ENCODE results near the gene NLRP5. TPM values are rescaled to one million over a fixed set of nuclear protein-coding genes. Genes with fewer than 3 reads are reported as not detected.
"Not testable (repeated sequence)": the region's sequence is repeated elsewhere in the genome, so short reads cannot be mapped to it uniquely, and the experiment has no call there.

The NLRP5 gene
- total RNA-seq, 1 experiment from 2014 or later, result not detected

GRCh38 chr19:56019325-56019724 is 32.8 kb downstream of the NLRP5 start:
- H3K4me3 ChIP-seq (ENCODE audit: insufficient read depth, low read depth, low read length); H3K27me3 ChIP-seq (ENCODE audit: control insufficient read depth, insufficient read depth, low read length); DNase-seq: not testable (repeated sequence)

GRCh38 chr19:56020355-56020975 is 33.9 kb downstream of the NLRP5 start:
- not testable (repeated sequence) for H3K4me3 ChIP-seq (ENCODE audit: insufficient read depth, low read depth, low read length); H3K27me3 ChIP-seq (ENCODE audit: control insufficient read depth, insufficient read depth, low read length); DNase-seq; H3K36me3 ChIP-seq (replicated peaks; ENCODE audit: control insufficient read depth, insufficient read depth, low read length)

More at GRCh38 chr19:56019325-56019724, 32.8 kb downstream of the NLRP5 start:
- not testable (repeated sequence) for H3K36me3 ChIP-seq (replicated peaks; ENCODE audit: control insufficient read depth, insufficient read depth, low read length)

GRCh38 chr19:56026769-56027168 is 40.2 kb downstream of the NLRP5 start:
- H3K4me3 ChIP-seq (ENCODE audit: insufficient read depth, low read depth, low read length), result no peak overlapping the region
- DNase-seq, result no peak
- no peaks in the 10 kb centered on the region for H3K27me3 ChIP-seq (ENCODE audit: control insufficient read depth, insufficient read depth, low read length)
- H3K36me3 ChIP-seq (replicated peaks; ENCODE audit: control insufficient read depth, insufficient read depth, low read length), result no peaks in the 10 kb centered on the region

- Histone ChIP-seq H3K4me3 (ENCODE audit: insufficient read depth, low read depth, low read length) (no peak overlapping the region), H3K27me3 (ENCODE audit: control insufficient read depth, insufficient read depth, low read length) (no peaks in the 10 kb centered on the region), H3K36me3 (replicated peaks; ENCODE audit: control insufficient read depth, insufficient read depth, low read length) (no peaks in the 10 kb centered on the region)
- no peak for DNase-seq
Observed at GRCh38 chr19:56053596-56053995, 67.0 kb downstream of the NLRP5 start.

- H3K4me3 ChIP-seq (ENCODE audit: insufficient read depth, low read depth, low read length), result peak overlapping the region; percentile 16; the same call in 1 of the 2 replicates
- peaks cover 2% of the 10 kb centered on the region; the same call in 1 of the 2 replicates for H3K27me3 ChIP-seq (ENCODE audit: control insufficient read depth, insufficient read depth, low read length)
- peak; percentile 95 for DNase-seq
- no peaks in the 10 kb centered on the region for H3K36me3 ChIP-seq (replicated peaks; ENCODE audit: control insufficient read depth, insufficient read depth, low read length)
Observed at GRCh38 chr19:56066152-56067023, 79.8 kb downstream of the NLRP5 start.

GRCh38 chr19:56069642-56070041 is 83.1 kb downstream of the NLRP5 start:
- no peaks in the 10 kb centered on the region for H3K36me3 ChIP-seq (replicated peaks; ENCODE audit: control insufficient read depth, insufficient read depth, low read length)
- no peak for DNase-seq

GRCh38 chr19:56071151-56071550 is 84.6 kb downstream of the NLRP5 start:
- peaks cover 2% of the 10 kb centered on the region; the same call in 1 of the 2 replicates for H3K27me3 ChIP-seq (ENCODE audit: control insufficient read depth, insufficient read depth, low read length)
- H3K36me3 ChIP-seq (replicated peaks; ENCODE audit: control insufficient read depth, insufficient read depth, low read length), result no peaks in the 10 kb centered on the region
- H3K4me3 ChIP-seq (ENCODE audit: insufficient read depth, low read depth, low read length), result no peak overlapping the region
- DNase-seq, result peak; percentile 58

More at GRCh38 chr19:56069642-56070041, 83.1 kb downstream of the NLRP5 start:
- Histone ChIP-seq H3K27me3 (ENCODE audit: control insufficient read depth, insufficient read depth, low read length) (peaks cover 2% of the 10 kb centered on the region; the same call in 1 of the 2 replicates), H3K4me3 (ENCODE audit: insufficient read depth, low read depth, low read length) (no peak overlapping the region)

- DNase-seq, result peak; percentile 79
- no peak overlapping the region for H3K4me3 ChIP-seq (ENCODE audit: insufficient read depth, low read depth, low read length)
- H3K27me3 ChIP-seq (ENCODE audit: control insufficient read depth, insufficient read depth, low read length), result no peaks in the 10 kb centered on the region
- no peaks in the 10 kb centered on the region for H3K36me3 ChIP-seq (replicated peaks; ENCODE audit: control insufficient read depth, insufficient read depth, low read length)
Observed at GRCh38 chr19:56076498-56076897, 89.9 kb downstream of the NLRP5 start.

GRCh38 chr19:56079609-56080008 is 93.0 kb downstream of the NLRP5 start:
- no peak for DNase-seq
- H3K36me3 ChIP-seq (replicated peaks; ENCODE audit: control insufficient read depth, insufficient read depth, low read length), result no peaks in the 10 kb centered on the region
- no peak overlapping the region for H3K4me3 ChIP-seq (ENCODE audit: insufficient read depth, low read depth, low read length)
- H3K27me3 ChIP-seq (ENCODE audit: control insufficient read depth, insufficient read depth, low read length), result no peaks in the 10 kb centered on the region

DNA sequence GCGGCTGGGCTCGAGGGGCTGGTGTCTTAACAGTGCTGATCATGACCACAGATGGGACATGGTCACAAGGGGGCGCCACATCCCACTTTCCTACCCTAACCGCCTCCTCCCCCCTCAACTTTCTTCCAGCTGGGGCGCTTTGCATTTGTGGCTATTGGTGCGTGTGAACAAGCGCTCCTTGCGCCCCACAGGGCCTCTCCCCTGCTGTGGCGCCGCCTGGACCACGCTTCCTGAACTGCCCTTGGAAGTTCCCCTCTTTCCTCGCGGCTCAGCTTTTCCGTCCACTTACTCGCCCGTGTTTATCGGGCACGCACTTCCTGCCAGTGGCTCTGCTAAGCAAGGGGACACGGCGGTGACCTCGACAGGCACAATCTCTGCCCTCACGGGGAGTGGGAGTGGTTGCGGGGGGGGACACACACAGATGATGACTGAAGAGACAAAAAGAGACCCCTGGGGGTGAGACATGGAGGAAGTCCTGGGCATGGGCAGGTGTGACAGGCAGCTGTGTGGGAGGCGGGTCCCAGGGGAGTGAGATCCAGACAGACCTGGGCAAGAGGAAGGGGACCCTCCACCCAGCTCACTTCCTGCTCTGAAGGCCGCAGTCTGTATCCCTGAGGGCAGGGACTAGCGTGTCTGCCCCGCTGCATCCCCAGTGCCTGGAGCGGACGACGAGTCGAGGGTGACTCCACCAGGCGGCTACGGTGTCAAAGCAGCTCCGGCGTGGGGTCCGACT is 94.3 kb downstream of the NLRP5 start:
- Histone ChIP-seq H3K4me3 (ENCODE audit: insufficient read depth, low read depth, low read length) (peak overlapping the region; percentile 44), H3K36me3 (replicated peaks; ENCODE audit: control insufficient read depth, insufficient read depth, low read length) (no peaks in the 10 kb centered on the region; the same call in 1 of the 2 replicates), H3K27me3 (ENCODE audit: control insufficient read depth, insufficient read depth, low read length) (no peaks in the 10 kb centered on the region)
- DNase-seq, result peak; percentile 97

GRCh38 chr19:56083668-56084067 is 97.1 kb downstream of the NLRP5 start:
- no peaks in the 10 kb centered on the region; the same call in 1 of the 2 replicates for H3K36me3 ChIP-seq (replicated peaks; ENCODE audit: control insufficient read depth, insufficient read depth, low read length)
- no peak overlapping the region for H3K4me3 ChIP-seq (ENCODE audit: insufficient read depth, low read depth, low read length)
- peak; percentile 77 for DNase-seq
- no peaks in the 10 kb centered on the region for H3K27me3 ChIP-seq (ENCODE audit: control insufficient read depth, insufficient read depth, low read length)

GRCh38 chr19:56084835-56085536 is 98.4 kb downstream of the NLRP5 start:
- H3K36me3 ChIP-seq (replicated peaks; ENCODE audit: control insufficient read depth, insufficient read depth, low read length), result no peaks in the 10 kb centered on the region; the same call in 1 of the 2 replicates
- peak; percentile 52 for DNase-seq
- H3K4me3 ChIP-seq (ENCODE audit: insufficient read depth, low read depth, low read length), result no peak overlapping the region
- no peaks in the 10 kb centered on the region for H3K27me3 ChIP-seq (ENCODE audit: control insufficient read depth, insufficient read depth, low read length)

DNA sequence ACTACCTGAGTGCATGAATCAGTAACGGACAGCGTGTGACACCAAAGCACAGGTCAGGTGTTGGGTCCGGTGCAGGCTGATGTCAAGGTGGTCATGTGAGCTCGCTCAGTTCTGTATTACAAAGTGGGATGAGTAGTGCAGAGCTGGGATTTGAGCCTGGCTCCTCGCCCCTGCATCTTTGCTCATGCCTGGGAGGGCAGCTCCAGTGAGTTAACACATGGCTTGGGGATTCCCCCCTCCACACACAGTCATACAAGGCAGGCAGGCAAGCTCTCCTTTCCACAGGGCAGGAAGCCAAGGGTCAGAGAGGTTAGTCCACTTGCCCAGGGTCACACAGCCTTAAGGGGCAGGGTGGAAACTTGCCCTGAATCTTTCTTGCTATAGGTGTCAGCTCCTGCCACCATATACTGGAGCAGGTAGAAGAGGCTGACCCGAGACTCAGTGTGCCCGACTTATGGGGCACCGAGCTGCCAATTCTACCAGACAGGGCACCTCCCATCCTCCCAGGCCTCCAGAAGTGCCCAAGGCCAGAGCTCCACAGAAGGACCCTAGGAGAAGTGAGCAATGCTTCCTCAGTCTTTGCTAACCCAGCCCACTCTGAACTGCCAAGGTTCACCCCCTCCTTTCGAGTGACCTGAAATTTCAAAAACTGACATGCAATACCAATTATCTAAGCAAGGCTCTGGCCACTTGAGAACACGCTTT is 99.1 kb downstream of the NLRP5 start:
- Histone ChIP-seq H3K36me3 (replicated peaks; ENCODE audit: control insufficient read depth, insufficient read depth, low read length) (no peaks in the 10 kb centered on the region; the same call in 1 of the 2 replicates), H3K27me3 (ENCODE audit: control insufficient read depth, insufficient read depth, low read length) (no peaks in the 10 kb centered on the region), H3K4me3 (ENCODE audit: insufficient read depth, low read depth, low read length) (no peak overlapping the region)
- no peak for DNase-seq
